Transverse colon (tissue), 4 donors: Measurements from ENCODE around the gene NCS1. TPM values are rescaled to one million over a fixed set of nuclear protein-coding genes. Genes with fewer than 3 reads are reported as not detected.

ENCODE experiments used
- DNase-seq: peaks from one replicate; pipeline ENCODE4 v3.0.0-alpha.2; 2019
- H3K27ac ChIP-seq, 4 donors: fragments of 200-600 bp; sonication (generic); 2 replicates each; pipeline ENCODE4 v1.5.1; 2016 to 2018; ENCODE audit warnings: inconsistent platforms in 4 of 4
- H3K27me3 ChIP-seq: fragments of 200-600 bp; sonication (generic); 2 replicates; pipeline ENCODE4 v1.5.1; 2017; ENCODE audit warnings: inconsistent platforms
- H3K36me3 ChIP-seq, 4 donors: fragments of 200-600 bp; sonication (generic); 2 replicates each; pipeline ENCODE4 v1.5.1; 2017 to 2019; ENCODE audit warnings: inconsistent platforms in 4 of 4
- H3K4me1 ChIP-seq, 4 donors: fragments of 200-600 bp; sonication (generic); 2 replicates each; pipeline ENCODE4 v1.5.1; 2017 to 2020; ENCODE audit warnings: inconsistent platforms in 4 of 4
- H3K4me3 ChIP-seq, 4 donors: fragments of 200-600 bp; sonication (generic); 1 replicate in 1 of 4; 2 replicates in 3 of 4; pipeline versions ENCODE4 v1.5.1 to v1.6.1; 2017 to 2019; ENCODE audit warnings: inconsistent platforms in 4 of 4
- H3K9me3 ChIP-seq, 2 donors: fragments of 200-600 bp; sonication (generic); 2 replicates each; pipeline ENCODE4 v1.5.1; 2017 to 2019; ENCODE audit warnings: inconsistent platforms in 2 of 2
- CTCF ChIP-seq, 5 experiments: fragments of 200-600 bp in 3 of 5; fragments of 450-650 bp in 2 of 5; sonication (generic) in 3 of 5; IDR thresholded peaks; 1 replicate in 2 of 5; 2 replicates in 3 of 5; pipeline ENCODE4 v1.5.1; 2016 to 2017; ENCODE audit warnings: antibody characterized with exemption in 5 of 5, inconsistent platforms in 3 of 5, mild to moderate bottlenecking in 2 of 5, moderate library complexity in 1 of 5
- EP300 ChIP-seq: sonication (generic); formaldehyde crosslinking; IDR thresholded peaks from one replicate; pipeline ENCODE4 v1.6.1; 2017; ENCODE audit warnings: antibody characterized with exemption, low read depth
- POLR2A ChIP-seq: fragments of 450-650 bp; IDR thresholded peaks from one replicate; pipeline ENCODE4 v1.6.1; 2016; ENCODE audit warnings: antibody characterized with exemption, mild to moderate bottlenecking, moderate library complexity
- POLR2AphosphoS5 ChIP-seq, 3 donors: sonication (generic); formaldehyde crosslinking; IDR thresholded peaks; one replicate each; pipeline ENCODE4 v1.6.1; 2016; ENCODE audit warnings: antibody characterized with exemption in 3 of 3
- WGBS, 2 donors: methylation state at CpG; one replicate each; pipeline ENCODE4 v1.1.5; 2018; ENCODE audit warnings: low coverage in 1 of 2; 5-methylcytosine and 5-hydroxymethylcytosine counted together
- in situ Hi-C, 4 donors: fragments of 200-750 bp; cut with MboI; loops; one replicate each; pipeline versions ENCODE4 v1.15.0 to v1.15.1; 2017; ENCODE audit warnings: low sequenced_read_pairs in 3 of 4, low pct_ligation_motif_present in 1 of 4, low pct_unique_long_range_greater_than_20kb in 1 of 4
- intact Hi-C: fragments of 100-400 bp; cut with DNase I; formaldehyde crosslinking; loops from one replicate; pipeline ENCODE4 v1.15.1; 2023; ENCODE audit warnings: low total_unique reads
- total RNA-seq, 4 donors: library from RNA; depleted of rRNA; stranded (reverse); fragments of >200 nt; gene quantifications; one replicate each; pipeline ENCODE4 v1.1.0, GENCODE V29; 2016

Gene NCS1
- total RNA-seq, 4 donors from 2014 or later, result 11.9 to 66.5 (median 25.9) TPM

GRCh38 chr9:130197888-130198287, 25.7 kb downstream of the NCS1 start:
- 77 to 83% methylated on average over 1 to 4 of the region's 4 CpGs for WGBS, 2 donors
- no peak for DNase-seq
- H3K36me3 ChIP-seq, result no peaks in the 10 kb centered on the region
- no peak overlapping the region for H3K4me3 ChIP-seq
- no peaks in the 10 kb centered on the region for H3K27me3 ChIP-seq
- H3K4me1 ChIP-seq, result peaks cover 21 to 53% (median 27%) of the 10 kb centered on the region in 4 donors
- in situ Hi-C loops, result no loop called here
- no peak for TF ChIP-seq POLR2AphosphoS5 (IDR thresholded peaks at IDR 0.05)
- no peak for TF ChIP-seq CTCF (IDR thresholded peaks at IDR 0.05)
- no peak for TF ChIP-seq POLR2A
- no peak for TF ChIP-seq EP300
- no peaks in the 10 kb centered on the region for H3K9me3 ChIP-seq
- H3K27ac ChIP-seq, result peak overlapping the region; percentile 63 to 87 (median 81)
- intact Hi-C loops, result no loop called here

- TF ChIP-seq EP300 (no peak), POLR2A (no peak), POLR2AphosphoS5 (IDR thresholded peaks at IDR 0.05) (no peak), CTCF (IDR thresholded peaks at IDR 0.05) (no peak)
- Histone ChIP-seq H3K36me3 (no peaks in the 10 kb centered on the region), H3K4me3 (no peak overlapping the region), H3K9me3 (no peaks in the 10 kb centered on the region), H3K27me3 (no peaks in the 10 kb centered on the region), H3K4me1 (peaks cover 19 to 45% (median 24%) of the 10 kb centered on the region in 4 donors), H3K27ac (peak overlapping the region; percentile 63 to 87 (median 81))
- DNase-seq, result no peak
- in situ Hi-C loops (no loop called here), intact Hi-C loops (no loop called here)
- 75 to 78% methylated on average over 2 to 10 of the region's 12 CpGs for WGBS, 2 donors
These were observed 26.4 kb downstream of the NCS1 start for GRCh38 chr9:130198501-130199179.

GRCh38 chr9:130199605-130200004, 27.4 kb downstream of the NCS1 start:
- DNase-seq, result no peak
- intact Hi-C loops (no loop called here), in situ Hi-C loops (no loop called here)
- Histone ChIP-seq H3K4me3 (no peak overlapping the region), H3K36me3 (no peaks in the 10 kb centered on the region), H3K4me1 (peaks cover 13 to 36% (median 17%) of the 10 kb centered on the region in 4 donors), H3K27ac (peak overlapping the region; percentile 63 to 87 (median 81)), H3K9me3 (no peaks in the 10 kb centered on the region), H3K27me3 (no peaks in the 10 kb centered on the region)
- no peak for TF ChIP-seq EP300
- no peak for TF ChIP-seq POLR2A
- TF ChIP-seq POLR2AphosphoS5 (IDR thresholded peaks at IDR 0.05), result no peak
- TF ChIP-seq CTCF (IDR thresholded peaks at IDR 0.05), result no peak
- 80% methylated on average over 8 of the region's 8 CpGs; no CpG with 5 or more reads in 1 of the 2 donors for WGBS, 2 donors

GRCh38 chr9:130200038-130200849, 28.0 kb downstream of the NCS1 start:
- no peak for TF ChIP-seq CTCF (IDR thresholded peaks at IDR 0.05)
- no peak for TF ChIP-seq EP300
- TF ChIP-seq POLR2AphosphoS5 (IDR thresholded peaks at IDR 0.05), result no peak
- no peak for TF ChIP-seq POLR2A
- Histone ChIP-seq H3K4me3 (no peak overlapping the region), H3K4me1 (peaks cover 11 to 29% (median 15%) of the 10 kb centered on the region in 4 donors), H3K36me3 (no peaks in the 10 kb centered on the region), H3K27ac (peak overlapping the region; percentile 63 to 87 (median 81)), H3K9me3 (no peaks in the 10 kb centered on the region), H3K27me3 (no peaks in the 10 kb centered on the region)
- in situ Hi-C loops (no loop called here), intact Hi-C loops (no loop called here)
- WGBS, 2 donors, result 73% methylated on average over 12 of the region's 17 CpGs; no CpG with 5 or more reads in 1 of the 2 donors
- no peak for DNase-seq
